ENCODE results near the gene THSD4.
"Not testable (repeated sequence)": the region's sequence is repeated elsewhere in the genome, so short reads cannot be mapped to it uniquely, and the experiment has no call there.

The THSD4 gene

DNA sequence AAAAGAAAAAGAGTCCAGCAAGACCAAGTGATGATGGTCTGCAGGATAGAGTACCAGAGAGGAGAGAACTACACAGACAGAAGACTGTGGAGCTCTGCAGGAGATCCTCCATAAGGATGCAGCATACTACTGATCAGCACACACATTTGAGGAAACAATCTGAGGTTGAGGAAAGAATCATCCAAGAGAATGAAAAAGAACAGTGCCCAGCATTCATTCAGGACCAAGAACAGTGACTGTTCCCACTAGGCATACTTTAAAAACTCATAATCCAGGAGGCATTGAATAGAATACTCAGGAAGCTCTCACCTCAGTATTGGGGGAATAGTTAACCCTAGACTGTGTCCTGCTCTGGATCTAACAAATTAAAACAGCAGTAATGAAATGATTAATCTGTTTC is 54.9 kb downstream of the THSD4 start:
- no peaks in the 10 kb centered on the region for H3K27me3 ChIP-seq (ENCODE audit: control insufficient read depth in 1 of 2, insufficient read depth in 2 of 2, low read length in 2 of 2)
- H3K9me3 ChIP-seq (ENCODE audit: control insufficient read depth in 2 of 2, low read length in 2 of 2) = no peaks in the 10 kb centered on the region
- H3K27ac ChIP-seq (ENCODE audit: low read length) = no peak overlapping the region
- H3K9ac ChIP-seq (ENCODE audit: low read length in 2 of 2) = no peak overlapping the region
- H3K4me1 ChIP-seq (ENCODE audit: control insufficient read depth, insufficient read depth, low read length) = no peaks in the 10 kb centered on the region
- no peaks in the 10 kb centered on the region for H3K36me3 ChIP-seq (ENCODE audit: control insufficient read depth in 2 of 2, insufficient read depth in 2 of 2, low read length in 2 of 2)
- no peak overlapping the region for H3K4me3 ChIP-seq (ENCODE audit: low read length in 2 of 2)

DNA sequence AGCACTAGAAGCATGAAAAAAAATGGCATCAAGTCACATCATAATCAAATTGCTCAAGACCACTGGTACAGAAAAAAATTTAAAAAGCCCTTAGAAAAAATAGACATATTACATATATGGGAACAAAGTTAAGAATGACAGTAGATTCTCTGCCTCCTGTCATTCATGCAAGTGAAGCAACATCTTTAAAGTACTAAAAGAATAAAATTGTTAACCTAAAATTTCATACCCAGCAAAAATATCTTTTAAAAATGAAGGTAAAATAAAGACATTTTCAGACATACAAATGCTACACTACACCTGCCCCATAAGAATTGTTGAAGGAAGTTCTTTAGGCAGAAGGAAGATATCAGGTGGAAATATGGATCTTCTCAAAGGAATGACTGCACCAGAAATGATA is 55.9 kb downstream of the THSD4 start:
- Histone ChIP-seq H3K4me1 (ENCODE audit: control insufficient read depth, insufficient read depth, low read length) (no peaks in the 10 kb centered on the region), H3K27me3 (ENCODE audit: control insufficient read depth in 1 of 2, insufficient read depth in 2 of 2, low read length in 2 of 2) (no peaks in the 10 kb centered on the region), H3K9me3 (ENCODE audit: control insufficient read depth in 2 of 2, low read length in 2 of 2) (no peaks in the 10 kb centered on the region), H3K36me3 (ENCODE audit: control insufficient read depth in 2 of 2, insufficient read depth in 2 of 2, low read length in 2 of 2) (no peaks in the 10 kb centered on the region), H3K4me3 (ENCODE audit: low read length in 2 of 2) (no peak overlapping the region), H3K27ac (ENCODE audit: low read length) (no peak overlapping the region), H3K9ac (ENCODE audit: low read length in 2 of 2) (no peak overlapping the region)

DNA sequence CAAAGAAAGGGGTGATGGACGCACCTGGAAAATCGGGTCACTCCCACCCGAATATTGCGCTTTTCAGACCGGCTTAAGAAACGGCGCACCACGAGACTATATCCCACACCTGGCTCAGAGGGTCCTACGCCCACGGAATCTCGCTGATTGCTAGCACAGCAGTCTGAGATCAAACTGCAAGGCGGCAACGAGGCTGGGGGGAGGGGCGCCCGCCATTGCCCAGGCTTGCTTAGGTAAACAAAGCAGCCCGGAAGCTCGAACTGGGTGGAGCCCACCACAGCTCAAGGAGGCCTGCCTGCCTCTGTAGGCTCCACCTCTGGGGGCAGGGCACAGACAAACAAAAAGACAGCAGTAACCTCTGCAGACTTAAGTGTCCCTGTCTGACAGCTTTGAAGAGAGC is 59.1 kb downstream of the THSD4 start:
- not testable (repeated sequence) for H3K27me3 ChIP-seq (ENCODE audit: control insufficient read depth in 1 of 2, insufficient read depth in 2 of 2, low read length in 2 of 2); H3K27ac ChIP-seq (ENCODE audit: low read length); H3K4me3 ChIP-seq (ENCODE audit: low read length in 2 of 2); H3K36me3 ChIP-seq (ENCODE audit: control insufficient read depth in 2 of 2, insufficient read depth in 2 of 2, low read length in 2 of 2); H3K4me1 ChIP-seq (ENCODE audit: control insufficient read depth, insufficient read depth, low read length); H3K9ac ChIP-seq (ENCODE audit: low read length in 2 of 2); H3K9me3 ChIP-seq (ENCODE audit: control insufficient read depth in 2 of 2, low read length in 2 of 2)

DNA sequence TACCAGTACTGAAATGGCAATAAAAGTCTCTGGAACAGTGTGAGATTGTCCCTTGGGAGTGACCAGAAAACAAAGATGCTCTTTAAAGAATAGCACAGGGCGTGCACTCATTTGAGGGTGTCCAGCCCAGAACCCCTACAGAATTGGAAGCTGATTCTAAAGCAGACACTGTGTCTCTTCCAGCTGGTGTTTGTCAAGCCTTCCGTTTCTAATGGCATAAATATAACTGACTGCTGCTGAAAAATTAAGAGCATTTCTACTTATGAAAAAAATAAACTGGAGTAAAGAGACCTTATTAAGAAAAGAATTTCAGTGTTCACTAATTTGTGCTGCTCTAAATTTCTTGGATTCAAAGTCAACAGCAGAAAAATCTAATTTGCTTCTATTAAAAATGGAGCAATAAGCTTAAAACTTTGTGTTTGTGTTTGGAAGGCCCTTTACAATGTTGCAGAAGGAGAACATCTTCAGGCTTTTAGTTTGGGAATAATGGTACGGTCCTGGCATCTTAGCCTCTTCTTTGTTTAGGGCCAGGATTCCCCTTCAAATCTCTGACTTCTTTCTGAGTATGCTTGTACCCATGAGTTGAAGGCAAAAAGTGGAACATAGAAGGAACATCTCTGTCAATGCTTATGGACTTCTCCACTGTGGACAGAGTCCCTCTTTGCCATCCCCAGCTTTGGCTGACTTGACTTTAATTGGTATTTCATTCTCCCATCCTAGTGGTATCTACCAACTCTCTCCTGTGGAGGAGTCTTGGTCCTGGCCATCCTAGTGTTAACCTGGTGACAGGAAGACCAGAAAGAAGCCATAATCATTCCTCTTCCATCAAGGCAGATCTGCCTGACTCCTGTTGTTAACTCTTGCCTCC is 65.9 kb downstream of the THSD4 start:
- Histone ChIP-seq H3K27me3 (ENCODE audit: control insufficient read depth in 1 of 2, insufficient read depth in 2 of 2, low read length in 2 of 2) (no peaks in the 10 kb centered on the region), H3K4me3 (ENCODE audit: low read length in 2 of 2) (no peak overlapping the region), H3K36me3 (ENCODE audit: control insufficient read depth in 2 of 2, insufficient read depth in 2 of 2, low read length in 2 of 2) (no peaks in the 10 kb centered on the region), H3K4me1 (ENCODE audit: control insufficient read depth, insufficient read depth, low read length) (peaks cover 6% of the 10 kb centered on the region), H3K9ac (ENCODE audit: low read length in 2 of 2) (no peak overlapping the region), H3K9me3 (ENCODE audit: control insufficient read depth in 2 of 2, low read length in 2 of 2) (peaks cover 0 to 3% of the 10 kb centered on the region in 2 donors), H3K27ac (ENCODE audit: low read length) (no peak overlapping the region)

DNA sequence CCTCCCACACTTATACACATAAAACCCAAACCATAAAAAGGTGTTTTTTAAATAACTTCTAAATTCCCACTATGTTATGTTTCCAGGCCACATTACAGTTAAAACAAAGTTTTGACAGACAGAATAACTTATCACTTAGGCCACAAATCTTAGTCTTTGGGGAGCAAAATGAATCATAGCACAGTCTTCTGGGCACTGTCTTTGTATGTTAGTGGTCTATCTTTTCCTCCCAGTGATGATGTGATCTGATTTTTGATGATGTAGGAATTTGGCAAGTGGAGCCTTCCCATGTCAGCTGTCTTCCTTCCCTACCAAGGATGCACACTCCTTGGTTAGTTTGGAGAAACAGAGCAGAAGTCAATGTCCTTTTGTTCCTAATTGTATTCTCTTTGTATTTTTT is 67.3 kb downstream of the THSD4 start:
- H3K9ac ChIP-seq (ENCODE audit: low read length in 2 of 2) = no peak overlapping the region
- H3K4me1 ChIP-seq (ENCODE audit: control insufficient read depth, insufficient read depth, low read length) = peaks cover 6% of the 10 kb centered on the region
- no peak overlapping the region for H3K4me3 ChIP-seq (ENCODE audit: low read length in 2 of 2)
- no peaks in the 10 kb centered on the region for H3K27me3 ChIP-seq (ENCODE audit: control insufficient read depth in 1 of 2, insufficient read depth in 2 of 2, low read length in 2 of 2)
- no peaks in the 10 kb centered on the region for H3K36me3 ChIP-seq (ENCODE audit: control insufficient read depth in 2 of 2, insufficient read depth in 2 of 2, low read length in 2 of 2)
- no peak overlapping the region for H3K27ac ChIP-seq (ENCODE audit: low read length)
- peaks cover 0 to 3% of the 10 kb centered on the region in 2 donors for H3K9me3 ChIP-seq (ENCODE audit: control insufficient read depth in 2 of 2, low read length in 2 of 2)

DNA sequence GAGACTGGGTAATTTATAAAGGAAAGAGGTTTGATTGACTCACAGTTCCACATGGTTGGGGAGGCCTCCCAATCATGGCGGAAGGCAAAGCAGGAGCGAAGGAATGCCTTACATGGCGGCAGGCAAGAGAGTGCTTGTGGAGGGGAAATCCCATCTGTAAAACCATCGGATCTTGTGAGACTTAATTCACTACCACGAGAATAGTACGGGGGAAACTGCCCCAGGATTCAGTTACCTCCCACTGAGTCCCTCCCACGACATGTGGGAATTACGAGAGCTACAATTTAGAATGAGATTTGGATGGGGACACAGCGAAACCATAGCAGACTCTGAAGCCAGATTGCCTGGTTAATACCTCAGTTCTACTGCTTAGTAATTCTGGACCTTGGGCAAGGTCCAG is 67.8 kb downstream of the THSD4 start:
- Histone ChIP-seq H3K27ac (ENCODE audit: low read length) (no peak overlapping the region), H3K27me3 (ENCODE audit: control insufficient read depth in 1 of 2, insufficient read depth in 2 of 2, low read length in 2 of 2) (no peaks in the 10 kb centered on the region), H3K9ac (ENCODE audit: low read length in 2 of 2) (no peak overlapping the region)

DNA sequence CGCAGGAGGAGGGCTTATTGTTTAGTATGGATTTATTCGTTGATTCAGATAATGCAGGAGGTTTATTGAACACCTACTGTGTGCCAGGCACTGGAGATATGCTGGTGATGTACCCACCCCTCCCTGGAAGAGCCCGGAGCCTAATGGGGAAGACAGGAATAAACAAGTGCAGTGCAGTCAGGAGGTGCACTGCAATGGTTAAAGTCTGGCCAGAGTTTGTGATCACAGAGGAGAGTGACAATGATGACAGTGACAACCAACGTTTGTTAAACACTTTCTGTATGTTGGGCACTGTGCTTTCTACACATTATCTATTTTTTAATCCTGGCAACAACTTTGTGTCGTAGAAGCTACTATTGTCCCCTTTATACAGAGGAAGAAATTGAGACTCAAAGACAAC is 70.4 kb downstream of the THSD4 start:
- H3K4me3 ChIP-seq (ENCODE audit: low read length in 2 of 2) = no peak overlapping the region
- H3K9ac ChIP-seq (ENCODE audit: low read length in 2 of 2) = no peak overlapping the region
- H3K9me3 ChIP-seq (ENCODE audit: control insufficient read depth in 2 of 2, low read length in 2 of 2) = peaks cover 0 to 3% of the 10 kb centered on the region in 2 donors
- H3K27ac ChIP-seq (ENCODE audit: low read length) = no peak overlapping the region
- H3K27me3 ChIP-seq (ENCODE audit: control insufficient read depth in 1 of 2, insufficient read depth in 2 of 2, low read length in 2 of 2) = no peaks in the 10 kb centered on the region
- H3K36me3 ChIP-seq (ENCODE audit: control insufficient read depth in 2 of 2, insufficient read depth in 2 of 2, low read length in 2 of 2) = no peaks in the 10 kb centered on the region
- peaks cover 6% of the 10 kb centered on the region for H3K4me1 ChIP-seq (ENCODE audit: control insufficient read depth, insufficient read depth, low read length)

More for the DNA sequence above, 67.8 kb downstream of the THSD4 start:
- no peaks in the 10 kb centered on the region for H3K36me3 ChIP-seq (ENCODE audit: control insufficient read depth in 2 of 2, insufficient read depth in 2 of 2, low read length in 2 of 2)
- H3K9me3 ChIP-seq (ENCODE audit: control insufficient read depth in 2 of 2, low read length in 2 of 2) = peaks cover 0 to 3% of the 10 kb centered on the region in 2 donors
- no peak overlapping the region for H3K4me3 ChIP-seq (ENCODE audit: low read length in 2 of 2)
- H3K4me1 ChIP-seq (ENCODE audit: control insufficient read depth, insufficient read depth, low read length) = peaks cover 6% of the 10 kb centered on the region

DNA sequence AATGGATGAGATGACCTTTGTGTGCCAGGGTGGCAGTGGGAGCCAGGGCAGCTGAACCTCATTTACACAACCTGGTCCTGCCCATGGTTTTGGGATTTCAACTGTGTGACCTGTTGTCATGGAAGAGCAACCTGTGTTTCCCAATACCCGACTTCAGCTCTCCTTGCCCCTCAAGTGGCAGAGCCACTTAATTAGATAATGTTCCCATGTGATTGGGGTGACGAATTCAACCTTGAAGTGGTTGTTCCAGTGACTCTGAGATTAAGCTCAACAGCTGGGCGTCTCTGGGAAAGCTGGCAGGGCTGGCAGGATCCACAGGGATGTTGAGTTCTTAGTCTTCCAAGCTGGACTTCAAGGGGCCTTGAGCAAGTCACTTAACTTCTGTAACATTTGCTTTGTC is 71.0 kb downstream of the THSD4 start:
- Histone ChIP-seq H3K27me3 (ENCODE audit: control insufficient read depth in 1 of 2, insufficient read depth in 2 of 2, low read length in 2 of 2) (no peaks in the 10 kb centered on the region), H3K4me1 (ENCODE audit: control insufficient read depth, insufficient read depth, low read length) (peaks cover 5% of the 10 kb centered on the region), H3K27ac (ENCODE audit: low read length) (no peak overlapping the region), H3K4me3 (ENCODE audit: low read length in 2 of 2) (no peak overlapping the region), H3K36me3 (ENCODE audit: control insufficient read depth in 2 of 2, insufficient read depth in 2 of 2, low read length in 2 of 2) (no peaks in the 10 kb centered on the region), H3K9ac (ENCODE audit: low read length in 2 of 2) (no peak overlapping the region), H3K9me3 (ENCODE audit: control insufficient read depth in 2 of 2, low read length in 2 of 2) (peaks cover 0 to 3% of the 10 kb centered on the region in 2 donors)

DNA sequence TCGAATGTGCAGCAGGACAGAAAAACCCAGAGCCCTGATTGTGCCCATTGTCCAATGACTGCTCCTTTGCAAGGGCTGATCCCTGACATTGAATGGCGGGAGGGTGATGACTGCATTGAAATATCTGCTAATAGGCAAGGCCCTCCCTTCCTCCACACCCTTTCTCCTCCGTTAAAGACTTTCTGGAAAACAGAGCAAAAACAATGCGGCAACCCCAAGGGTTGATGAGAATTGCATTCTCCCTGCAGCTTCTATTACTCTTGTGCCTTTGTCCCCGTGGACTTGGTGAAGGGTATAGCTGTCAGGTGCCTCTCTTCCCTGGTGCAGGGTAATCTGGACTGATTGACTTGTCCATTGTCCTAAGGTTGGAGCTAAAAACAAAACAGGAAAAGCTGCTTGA is 71.8 kb downstream of the THSD4 start:
- H3K9ac ChIP-seq (ENCODE audit: low read length in 2 of 2) = no peak overlapping the region
- H3K4me1 ChIP-seq (ENCODE audit: control insufficient read depth, insufficient read depth, low read length) = no peaks in the 10 kb centered on the region
- H3K36me3 ChIP-seq (ENCODE audit: control insufficient read depth in 2 of 2, insufficient read depth in 2 of 2, low read length in 2 of 2) = no peaks in the 10 kb centered on the region
- no peak overlapping the region for H3K27ac ChIP-seq (ENCODE audit: low read length)
- peaks cover 0 to 3% of the 10 kb centered on the region in 2 donors for H3K9me3 ChIP-seq (ENCODE audit: control insufficient read depth in 2 of 2, low read length in 2 of 2)
- no peaks in the 10 kb centered on the region for H3K27me3 ChIP-seq (ENCODE audit: control insufficient read depth in 1 of 2, insufficient read depth in 2 of 2, low read length in 2 of 2)
- no peak overlapping the region for H3K4me3 ChIP-seq (ENCODE audit: low read length in 2 of 2)

DNA sequence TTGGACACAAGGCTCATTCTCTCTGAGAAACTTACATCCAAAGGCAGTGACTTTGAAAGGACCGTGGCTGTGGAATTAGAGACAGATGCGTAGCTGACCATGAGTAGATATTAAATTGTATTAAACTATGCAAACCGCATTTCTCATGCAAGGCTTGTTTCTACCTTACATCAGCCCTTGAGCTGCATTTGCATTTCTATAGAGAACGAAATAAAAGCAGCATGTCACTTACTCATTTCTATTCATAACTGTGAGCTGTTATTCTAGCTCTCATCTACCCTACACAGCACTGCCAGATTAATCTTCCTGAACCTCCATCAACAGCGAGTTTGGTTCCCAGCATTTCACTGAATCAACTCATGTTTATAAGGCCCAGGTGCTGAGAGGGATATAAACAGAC is 72.3 kb downstream of the THSD4 start:
- H3K27me3 ChIP-seq (ENCODE audit: control insufficient read depth in 1 of 2, insufficient read depth in 2 of 2, low read length in 2 of 2) = no peaks in the 10 kb centered on the region
- no peaks in the 10 kb centered on the region for H3K4me1 ChIP-seq (ENCODE audit: control insufficient read depth, insufficient read depth, low read length)
- no peak overlapping the region for H3K4me3 ChIP-seq (ENCODE audit: low read length in 2 of 2)
- H3K27ac ChIP-seq (ENCODE audit: low read length) = no peak overlapping the region
- H3K9me3 ChIP-seq (ENCODE audit: control insufficient read depth in 2 of 2, low read length in 2 of 2) = peaks cover 0 to 3% of the 10 kb centered on the region in 2 donors
- no peaks in the 10 kb centered on the region for H3K36me3 ChIP-seq (ENCODE audit: control insufficient read depth in 2 of 2, insufficient read depth in 2 of 2, low read length in 2 of 2)
- no peak overlapping the region for H3K9ac ChIP-seq (ENCODE audit: low read length in 2 of 2)

DNA sequence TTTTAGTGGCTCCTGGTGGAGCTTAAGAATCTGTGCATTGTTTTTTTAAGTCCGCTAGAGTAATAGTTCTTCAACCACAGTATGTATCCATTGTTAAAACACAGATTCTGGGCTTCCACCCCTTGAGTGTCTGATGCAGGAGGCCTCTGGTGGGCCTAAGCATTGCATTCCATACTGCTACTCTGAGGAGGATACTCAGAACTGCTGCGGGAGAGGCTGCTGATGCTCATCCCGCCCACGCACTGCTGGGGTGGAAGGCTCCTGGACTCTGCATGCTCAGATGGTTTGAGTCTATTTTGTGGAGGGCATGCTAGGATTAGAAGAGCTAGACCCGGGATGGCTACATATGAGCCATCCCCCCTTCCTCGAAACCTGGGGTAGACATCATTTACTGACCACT is 74.4 kb downstream of the THSD4 start:
- H3K9me3 ChIP-seq (ENCODE audit: control insufficient read depth in 2 of 2, low read length in 2 of 2) = no peaks in the 10 kb centered on the region
- H3K36me3 ChIP-seq (ENCODE audit: control insufficient read depth in 2 of 2, insufficient read depth in 2 of 2, low read length in 2 of 2) = no peaks in the 10 kb centered on the region
- no peak overlapping the region for H3K9ac ChIP-seq (ENCODE audit: low read length in 2 of 2)
- no peak overlapping the region for H3K27ac ChIP-seq (ENCODE audit: low read length)
- no peaks in the 10 kb centered on the region for H3K4me1 ChIP-seq (ENCODE audit: control insufficient read depth, insufficient read depth, low read length)
- H3K4me3 ChIP-seq (ENCODE audit: low read length in 2 of 2) = no peak overlapping the region
- H3K27me3 ChIP-seq (ENCODE audit: control insufficient read depth in 1 of 2, insufficient read depth in 2 of 2, low read length in 2 of 2) = no peaks in the 10 kb centered on the region

Measured in stomach smooth muscle (tissue), 2 donors.